Omental fat pad (tissue), 4 donors: Measurements from ENCODE around the gene CAVIN1. TPM values are rescaled to one million over a fixed set of nuclear protein-coding genes. Genes with fewer than 3 reads are reported as not detected.
"Not testable (repeated sequence)": the region's sequence is repeated elsewhere in the genome, so short reads cannot be mapped to it uniquely, and the experiment has no call there.

Experiments
- ATAC-seq: fragments of 150-250 bp; one replicate; pipeline ENCODE4 v1.9.1; 2016; ENCODE audit warnings: mild to moderate bottlenecking, moderate library complexity; ENCODE audit not compliant: low FRiP score
- DNase-seq: peaks from one replicate; pipeline ENCODE4 v3.0.0-alpha.2; 2019; ENCODE audit warnings: low spot score
- CTCF ChIP-seq, 3 donors: fragments of 450-650 bp; IDR thresholded peaks; one replicate each; pipeline ENCODE4 v1.5.1; 2016 to 2017; ENCODE audit warnings: antibody characterized with exemption in 3 of 3, mild to moderate bottlenecking in 3 of 3, moderate library complexity in 2 of 3
- total RNA-seq, 4 donors: library from RNA; depleted of rRNA; stranded (reverse); fragments of >200 nt; gene quantifications; one replicate each; pipeline ENCODE4 v1.1.0, GENCODE V29; 2016

Gene CAVIN1
- total RNA-seq, 4 donors from 2014 or later = 479 to 598 (median 526) TPM

DNA sequence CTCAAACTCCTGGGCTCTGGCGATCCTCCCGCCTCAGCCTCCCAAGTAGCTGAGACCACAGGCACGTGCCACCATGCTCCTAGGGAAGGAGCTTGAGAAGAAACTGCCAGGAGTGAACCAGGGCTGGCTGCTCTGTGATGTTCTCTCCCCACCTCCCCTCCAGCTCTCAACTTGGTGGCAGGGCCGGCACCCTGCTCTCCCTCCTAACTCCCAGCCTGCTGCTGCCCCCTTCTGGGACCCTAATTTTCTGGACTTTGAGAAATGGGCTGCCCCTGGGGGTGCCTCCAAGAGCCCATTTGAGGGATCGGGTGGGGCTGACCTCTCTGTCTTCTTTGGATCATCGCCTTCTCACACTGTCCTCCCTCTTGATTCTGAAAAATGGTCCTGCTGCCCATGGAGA, 19.9 kb downstream of the CAVIN1 start:
- no peak for TF ChIP-seq CTCF (IDR thresholded peaks at IDR 0.05)
- DNase-seq = no peak
- ATAC-seq = no peak

DNA sequence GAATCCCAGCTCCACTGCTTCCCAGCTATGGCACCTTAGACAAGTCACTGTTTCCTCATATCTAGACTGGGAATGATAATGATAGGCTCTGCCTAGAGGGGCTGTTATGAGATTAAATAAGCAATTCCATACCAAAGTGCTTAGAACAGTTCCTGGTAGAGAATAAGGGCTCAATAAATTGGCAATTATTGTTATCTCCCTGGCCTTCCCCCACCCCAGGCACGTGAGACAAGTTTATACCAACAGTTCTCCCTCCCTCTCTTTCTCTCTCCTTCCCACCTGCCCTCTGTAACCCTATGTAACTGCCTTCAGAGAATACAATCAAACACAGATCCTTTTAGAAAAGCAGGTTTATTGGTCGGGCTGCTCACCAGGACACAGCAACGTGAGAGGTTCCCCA, 20.9 kb downstream of the CAVIN1 start:
- ATAC-seq (no peak), DNase-seq (no peak)
- no peak for TF ChIP-seq CTCF (IDR thresholded peaks at IDR 0.05)

- not testable (repeated sequence) for DNase-seq, ATAC-seq
These were observed 22.1 kb downstream of the CAVIN1 start for GRCh38 chr17:42400844-42401375.

GRCh38 chr17:42399948-42400843, 22.9 kb downstream of the CAVIN1 start:
- no peak for DNase-seq
- TF ChIP-seq CTCF (IDR thresholded peaks at IDR 0.05) = no peak

DNA sequence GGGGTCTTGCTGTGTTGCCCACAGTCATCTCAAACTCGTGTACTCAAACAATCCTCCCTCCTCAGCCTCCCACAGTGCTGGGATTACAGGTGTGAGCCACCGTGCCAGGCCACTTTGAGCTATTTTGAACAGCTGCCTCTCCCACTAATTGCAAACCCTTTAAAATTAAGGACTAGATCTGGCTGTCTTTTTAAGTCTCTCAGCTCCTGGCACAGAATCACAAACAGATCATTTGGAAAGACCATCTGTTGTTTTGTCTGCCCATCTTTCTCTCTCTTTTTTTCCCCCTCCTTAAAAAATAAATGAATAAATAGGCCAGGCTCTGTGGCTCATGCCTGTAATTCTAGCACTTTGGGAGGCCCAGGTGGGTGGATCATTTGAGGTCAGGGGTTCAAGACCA, 23.9 kb downstream of the CAVIN1 start:
- no peak for ATAC-seq
- DNase-seq = no peak
- no peak for TF ChIP-seq CTCF (IDR thresholded peaks at IDR 0.05)

More at GRCh38 chr17:42399948-42400843, 22.9 kb downstream of the CAVIN1 start:
- no peak for ATAC-seq

GRCh38 chr17:42395601-42396000, 27.5 kb downstream of the CAVIN1 start:
- ATAC-seq, DNase-seq: not testable (repeated sequence)

DNA sequence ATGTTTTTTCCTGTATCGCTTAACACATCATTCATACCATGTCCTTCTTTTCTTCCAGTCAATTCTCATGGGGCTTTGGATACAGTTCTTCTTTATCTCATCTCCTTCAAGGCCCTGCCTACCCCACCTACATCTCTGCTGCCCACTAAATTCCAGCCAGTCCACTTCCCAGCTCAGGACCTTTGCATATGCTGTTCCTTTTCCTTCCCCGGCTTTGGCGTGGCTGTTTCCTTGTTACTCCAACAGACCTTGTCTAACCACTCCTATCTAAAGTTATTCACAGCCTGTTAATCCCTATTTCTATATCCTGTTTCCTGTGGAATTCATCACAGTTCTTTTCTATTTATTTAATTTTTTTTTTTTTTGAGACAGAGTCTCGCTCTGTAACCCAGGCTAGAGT, 28.2 kb downstream of the CAVIN1 start:
- ATAC-seq (no peak), DNase-seq (no peak)
- no peak for TF ChIP-seq CTCF (IDR thresholded peaks at IDR 0.05)
